PC-3 (cell line): Measurements from ENCODE around the gene RPSA.

Experiments
- EZH2 ChIP-seq: fragments of 300-600 bp; sonication (generic); IDR thresholded peaks from one replicate; pipeline ENCODE4 v1.6.1; 2017; ENCODE audit warnings: antibody characterized with exemption, mild to moderate bottlenecking, low read length; ENCODE audit not compliant: unreplicated experiment
- TF ChIP-seq, protein P1 (sequence below): fragments of 300-600 bp; sonication (generic); conservative IDR thresholded peaks from 2 replicates; pipeline ENCODE4 v1.5.1; 2017; ENCODE audit warnings: antibody characterized with exemption, low read depth, mild to moderate bottlenecking, low read length

DNA sequence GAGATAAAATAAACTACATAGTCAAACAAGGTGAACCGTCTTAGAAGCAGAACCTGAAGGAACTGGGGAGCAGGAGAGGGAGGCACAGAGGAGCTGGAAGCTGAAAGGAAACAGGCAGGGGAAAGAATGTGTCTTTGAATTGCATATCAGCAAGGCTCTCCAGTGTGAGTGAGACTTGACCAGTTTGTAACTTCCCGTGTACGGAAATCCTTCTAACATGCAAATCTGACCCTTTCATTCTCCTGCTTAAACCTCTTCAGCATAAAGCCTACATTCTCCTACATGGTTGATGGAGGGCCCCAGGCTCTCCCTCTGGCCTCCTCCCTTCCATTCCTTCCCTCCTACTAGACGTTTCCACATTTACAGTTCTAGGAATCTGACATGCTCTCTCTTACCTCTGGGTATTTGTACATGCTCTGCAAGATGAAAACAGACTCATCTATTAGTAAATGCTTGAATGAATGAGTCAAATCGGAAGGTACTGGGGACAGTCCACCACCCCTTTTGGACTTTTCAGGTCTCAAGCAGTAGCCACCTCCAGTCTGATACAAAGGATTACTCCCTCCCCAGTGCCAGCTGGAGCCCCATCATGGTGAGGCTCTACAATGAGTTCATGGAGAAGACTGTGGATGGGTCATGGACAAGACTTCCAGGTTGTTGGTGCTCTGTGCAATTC lies 29.4 kb upstream of the RPSA start:
- TF ChIP-seq, protein P1, sequence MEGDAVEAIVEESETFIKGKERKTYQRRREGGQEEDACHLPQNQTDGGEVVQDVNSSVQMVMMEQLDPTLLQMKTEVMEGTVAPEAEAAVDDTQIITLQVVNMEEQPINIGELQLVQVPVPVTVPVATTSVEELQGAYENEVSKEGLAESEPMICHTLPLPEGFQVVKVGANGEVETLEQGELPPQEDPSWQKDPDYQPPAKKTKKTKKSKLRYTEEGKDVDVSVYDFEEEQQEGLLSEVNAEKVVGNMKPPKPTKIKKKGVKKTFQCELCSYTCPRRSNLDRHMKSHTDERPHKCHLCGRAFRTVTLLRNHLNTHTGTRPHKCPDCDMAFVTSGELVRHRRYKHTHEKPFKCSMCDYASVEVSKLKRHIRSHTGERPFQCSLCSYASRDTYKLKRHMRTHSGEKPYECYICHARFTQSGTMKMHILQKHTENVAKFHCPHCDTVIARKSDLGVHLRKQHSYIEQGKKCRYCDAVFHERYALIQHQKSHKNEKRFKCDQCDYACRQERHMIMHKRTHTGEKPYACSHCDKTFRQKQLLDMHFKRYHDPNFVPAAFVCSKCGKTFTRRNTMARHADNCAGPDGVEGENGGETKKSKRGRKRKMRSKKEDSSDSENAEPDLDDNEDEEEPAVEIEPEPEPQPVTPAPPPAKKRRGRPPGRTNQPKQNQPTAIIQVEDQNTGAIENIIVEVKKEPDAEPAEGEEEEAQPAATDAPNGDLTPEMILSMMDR: no peak
- TF ChIP-seq EZH2: no peak
